Activated CD4-positive, alpha-beta T cell treated with anti-CD3 and anti-CD28 coated beads, Interleukin-2, amount 10 ng/mL, durations not matched to agents 24 days and 14 days (primary cell): ENCODE results near the gene FHIP2A. TPM values are rescaled to one million over a fixed set of nuclear protein-coding genes. Genes with fewer than 3 reads are reported as not detected.

ENCODE experiments used
- total RNA-seq: library from RNA; stranded (reverse); gene quantifications from 2 replicates; pipeline ENCODE4 v1.2.3, GENCODE V29; 2022

Gene FHIP2A
- total RNA-seq, 1 donor from 2014 or later = 24.2 TPM

Other genes starting within 250 kb of the FHIP2A start
- gene ABLIM1, start 163.5 kb upstream of the FHIP2A start, total RNA-seq = 16.5 and 18.5 TPM in 2 replicates
- gene TRUB1, start 116.4 kb downstream of the FHIP2A start, total RNA-seq = 18.5 and 20.9 TPM in 2 replicates